ENCODE results near the gene USP9Y. TPM values are rescaled to one million over a fixed set of nuclear protein-coding genes. Genes with fewer than 3 reads are reported as not detected.

The USP9Y gene
- total and polyA plus RNA-seq, 12 donors: 9.3 to 41.2 (median 32.1) TPM; not detected in 3

- WGBS, 2 donors: 93 to 95% methylated on average over 1 of the region's 1 CpG
- intact Hi-C loops (cut with DNase I): no loop called here
- Histone ChIP-seq H3K36me3 (peaks cover 0 to 73% (median 0%) of the 10 kb centered on the region in 9 donors), H3K9me3 (no peaks in the 10 kb centered on the region), H3K4me3 (no peak overlapping the region), H3K27me3 (no peaks in the 10 kb centered on the region), H3K4me1 (no peaks in the 10 kb centered on the region), H3K27ac (no peak overlapping the region)
- no peak for ATAC-seq
- no peak for DNase-seq
- no peak for TF ChIP-seq CTCF (IDR thresholded peaks at IDR 0.05)
These were observed 93.0 kb downstream of the USP9Y start for GRCh38 chrY:12793999-12794398.

GRCh38 chrY:12808046-12808445, 107.0 kb downstream of the USP9Y start:
- DNase-seq (no peak), ATAC-seq (no peak)
- H3K4me1 ChIP-seq: no peaks in the 10 kb centered on the region
- 94% methylated on average over 1 of the region's 1 CpG for WGBS, 2 donors
- intact Hi-C loops (cut with DNase I): no loop called here
- H3K27ac ChIP-seq: no peak overlapping the region
- no peak for TF ChIP-seq CTCF (IDR thresholded peaks at IDR 0.05)
- H3K4me3 ChIP-seq: no peak overlapping the region
- peaks cover 0 to 51% (median 0%) of the 10 kb centered on the region in 9 donors for H3K36me3 ChIP-seq
- no peaks in the 10 kb centered on the region for H3K9me3 ChIP-seq
- no peaks in the 10 kb centered on the region for H3K27me3 ChIP-seq

GRCh38 chrY:12809034-12809433, 108.0 kb downstream of the USP9Y start:
- ATAC-seq: no peak

GRCh38 chrY:12823408-12823807, 122.4 kb downstream of the USP9Y start:
- no peaks in the 10 kb centered on the region for H3K4me1 ChIP-seq
- WGBS, 2 donors: 36 to 39% methylated on average over 1 of the region's 1 CpG
- no peak for DNase-seq

More at GRCh38 chrY:12809034-12809433, 108.0 kb downstream of the USP9Y start:
- WGBS, 2 donors: 51 to 56% methylated on average over 3 of the region's 3 CpGs
- H3K4me1 ChIP-seq: no peaks in the 10 kb centered on the region
- no peaks in the 10 kb centered on the region for H3K27me3 ChIP-seq
- no peak overlapping the region for H3K27ac ChIP-seq
- peak in 4 of 9 donors; percentile 11 to 24 (median 22) for TF ChIP-seq CTCF (IDR thresholded peaks at IDR 0.05)
- H3K36me3 ChIP-seq: peaks cover 0 to 53% (median 0%) of the 10 kb centered on the region in 9 donors
- intact Hi-C loops (cut with DNase I): no loop called here
- no peak for DNase-seq
- no peak overlapping the region for H3K4me3 ChIP-seq
- H3K9me3 ChIP-seq: no peaks in the 10 kb centered on the region

More at GRCh38 chrY:12823408-12823807, 122.4 kb downstream of the USP9Y start:
- peaks cover 0 to 34% (median 0%) of the 10 kb centered on the region in 9 donors for H3K36me3 ChIP-seq
- H3K27ac ChIP-seq: no peak overlapping the region
- no peak overlapping the region for H3K4me3 ChIP-seq
- intact Hi-C loops (cut with DNase I): no loop called here
- no peak for TF ChIP-seq CTCF (IDR thresholded peaks at IDR 0.05)
- H3K9me3 ChIP-seq: no peaks in the 10 kb centered on the region
- ATAC-seq: no peak
- no peaks in the 10 kb centered on the region for H3K27me3 ChIP-seq

Measured in heart right ventricle (tissue), 16 donors.